ENCODE results near the gene ZNHIT1. TPM values are rescaled to one million over a fixed set of nuclear protein-coding genes. Genes with fewer than 3 reads are reported as not detected.

The ZNHIT1 gene
- total RNA-seq, 4 donors from 2014 or later, result 76.2 to 97.8 (median 88.6) TPM

DNA sequence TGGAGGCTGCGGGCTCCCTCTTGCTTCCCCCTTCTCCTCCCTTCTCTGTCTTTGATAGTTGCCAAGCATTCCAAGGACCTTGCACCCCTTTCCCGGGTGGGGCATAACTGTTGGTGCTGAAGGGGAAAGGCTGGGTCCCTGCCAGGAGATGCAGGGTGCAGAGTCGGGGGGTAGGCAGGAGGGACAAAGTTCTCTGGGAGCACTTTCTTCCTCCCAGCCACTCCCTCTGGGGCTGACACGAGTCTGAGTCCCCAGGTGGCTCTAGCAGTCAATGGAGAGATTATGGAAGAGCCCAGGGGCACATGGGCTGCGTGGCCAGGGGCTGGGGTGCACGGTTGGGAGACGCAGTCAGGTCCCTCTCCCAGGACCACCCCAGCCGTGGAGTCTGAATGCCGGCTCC, 17.6 kb downstream of the ZNHIT1 start:
- H3K9me3 ChIP-seq, result no peaks in the 10 kb centered on the region
- H3K36me3 ChIP-seq, result peaks cover 0 to 54% of the 10 kb centered on the region in 2 donors
- ATAC-seq, result no peak
- no peak overlapping the region for H3K4me3 ChIP-seq
- peaks cover 12% of the 10 kb centered on the region for H3K27me3 ChIP-seq
- peaks cover 0 to 63% (median 22%) of the 10 kb centered on the region in 3 donors for H3K4me1 ChIP-seq
- TF ChIP-seq POLR2AphosphoS5 (IDR thresholded peaks at IDR 0.05) (no peak), EP300 (IDR thresholded peaks at IDR 0.05) (no peak), POLR2A (IDR thresholded peaks at IDR 0.05) (no peak)
- TF ChIP-seq, protein P1, sequence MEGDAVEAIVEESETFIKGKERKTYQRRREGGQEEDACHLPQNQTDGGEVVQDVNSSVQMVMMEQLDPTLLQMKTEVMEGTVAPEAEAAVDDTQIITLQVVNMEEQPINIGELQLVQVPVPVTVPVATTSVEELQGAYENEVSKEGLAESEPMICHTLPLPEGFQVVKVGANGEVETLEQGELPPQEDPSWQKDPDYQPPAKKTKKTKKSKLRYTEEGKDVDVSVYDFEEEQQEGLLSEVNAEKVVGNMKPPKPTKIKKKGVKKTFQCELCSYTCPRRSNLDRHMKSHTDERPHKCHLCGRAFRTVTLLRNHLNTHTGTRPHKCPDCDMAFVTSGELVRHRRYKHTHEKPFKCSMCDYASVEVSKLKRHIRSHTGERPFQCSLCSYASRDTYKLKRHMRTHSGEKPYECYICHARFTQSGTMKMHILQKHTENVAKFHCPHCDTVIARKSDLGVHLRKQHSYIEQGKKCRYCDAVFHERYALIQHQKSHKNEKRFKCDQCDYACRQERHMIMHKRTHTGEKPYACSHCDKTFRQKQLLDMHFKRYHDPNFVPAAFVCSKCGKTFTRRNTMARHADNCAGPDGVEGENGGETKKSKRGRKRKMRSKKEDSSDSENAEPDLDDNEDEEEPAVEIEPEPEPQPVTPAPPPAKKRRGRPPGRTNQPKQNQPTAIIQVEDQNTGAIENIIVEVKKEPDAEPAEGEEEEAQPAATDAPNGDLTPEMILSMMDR (IDR thresholded peaks at IDR 0.05), result no peak
- no peak overlapping the region for H3K27ac ChIP-seq
- WGBS, 2 donors (ENCODE audit: low coverage in 1 of 2), result 72% methylated on average over 4 of the region's 9 CpGs; no CpG with 5 or more reads in 1 of the 2 donors

DNA sequence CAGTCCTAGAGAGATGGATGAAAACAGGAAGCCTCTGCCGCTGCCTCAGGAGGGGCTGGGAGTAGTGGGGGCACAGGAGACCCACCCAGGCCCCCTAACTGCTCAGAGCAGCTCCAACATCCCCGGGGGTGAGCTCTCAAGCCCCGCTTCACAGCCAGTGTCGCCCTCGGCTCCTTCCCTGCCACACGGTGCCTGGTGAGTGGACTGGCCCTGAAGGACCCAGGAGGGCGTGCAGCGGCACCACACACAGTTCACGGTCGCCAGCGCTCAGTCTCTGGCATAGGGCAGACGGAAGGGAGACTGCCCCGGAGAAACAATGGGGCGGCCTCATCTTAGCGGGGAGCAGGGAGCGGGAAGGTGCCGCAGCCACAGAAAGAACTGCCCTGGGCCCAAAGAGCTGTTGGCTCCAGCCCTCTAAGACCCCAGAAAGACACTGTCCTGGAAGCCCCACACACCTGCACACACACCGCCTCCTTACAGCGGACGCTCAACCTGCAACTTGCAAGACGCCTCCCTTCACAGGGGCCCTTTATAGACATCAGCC, 18.4 kb downstream of the ZNHIT1 start:
- TF ChIP-seq POLR2AphosphoS5 (IDR thresholded peaks at IDR 0.05) (no peak), POLR2A (IDR thresholded peaks at IDR 0.05) (no peak), EP300 (IDR thresholded peaks at IDR 0.05) (no peak)
- TF ChIP-seq, protein P1 (IDR thresholded peaks at IDR 0.05), result no peak
- Histone ChIP-seq H3K4me1 (peaks cover 0 to 72% (median 22%) of the 10 kb centered on the region in 3 donors), H3K9me3 (no peaks in the 10 kb centered on the region), H3K27me3 (peaks cover 12% of the 10 kb centered on the region), H3K36me3 (peaks cover 0 to 60% of the 10 kb centered on the region in 2 donors), H3K27ac (no peak overlapping the region), H3K4me3 (no peak overlapping the region)
- ATAC-seq, result no peak
- 100% methylated on average over 3 to 5 of the region's 21 CpGs for WGBS, 2 donors (ENCODE audit: low coverage in 1 of 2)

DNA sequence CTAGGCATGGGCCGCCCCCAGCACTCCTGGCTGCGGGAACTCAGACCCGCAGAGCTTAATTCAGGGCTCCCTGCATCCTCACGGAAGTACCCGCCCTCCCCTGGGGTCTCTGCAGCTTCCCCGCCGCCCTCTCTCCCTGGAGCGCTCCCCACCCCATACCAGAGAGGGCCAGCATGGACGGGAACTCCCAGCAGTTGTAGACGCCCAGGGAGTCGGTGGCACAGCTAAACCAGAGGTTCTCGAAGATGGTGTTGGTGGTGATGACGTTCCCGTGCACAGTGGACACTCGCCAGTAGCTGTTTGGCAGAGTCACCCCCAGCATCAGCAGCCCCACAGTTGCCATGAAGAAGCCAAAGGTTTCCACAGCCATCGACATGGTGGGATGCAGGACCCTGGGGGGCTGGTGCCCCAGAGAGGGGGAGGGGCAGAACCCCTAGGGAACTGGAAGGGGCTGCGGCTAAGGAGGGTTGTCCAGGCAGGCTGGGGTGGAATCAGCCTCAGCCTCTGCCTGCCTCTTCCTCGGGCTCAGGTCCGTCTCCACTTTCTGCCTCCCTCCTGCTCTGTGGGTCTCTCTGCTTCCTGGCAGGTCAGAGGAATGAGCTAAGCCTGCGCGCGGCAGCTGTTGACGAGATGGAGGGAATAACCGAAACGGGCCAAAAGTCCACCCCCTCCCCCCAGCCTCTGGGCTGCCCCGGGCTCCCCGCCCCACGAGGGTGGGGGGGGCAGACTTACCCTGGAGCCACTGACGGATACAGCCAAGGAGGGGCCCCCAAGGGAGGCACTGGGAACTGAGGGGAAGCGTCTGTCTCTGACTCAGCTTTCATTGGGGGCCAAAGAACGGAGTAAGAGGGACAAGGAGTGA, 19.5 kb downstream of the ZNHIT1 start, which contains the start of gene CLDN15:
Gene CLDN15 (minus strand): TSS at position 597 of the 862 bp plus-strand sequence. CDS start 221 bp downstream, at position 376.
- peak within 1 kb of the TSS; percentile 10 to 84 (median 80) for H3K27ac ChIP-seq
- peaks cover 3% of the 10 kb centered on the region for H3K27me3 ChIP-seq
- 14 to 65% methylated on average over 2 of the region's 31 CpGs for WGBS, 2 donors (ENCODE audit: low coverage in 1 of 2)
- H3K9me3 ChIP-seq, result no peaks in the 10 kb centered on the region
- H3K4me1 ChIP-seq, result peaks cover 0 to 70% (median 17%) of the 10 kb centered on the region in 3 donors
- H3K4me3 ChIP-seq, result peak within 1 kb of the TSS in 1 of 2 donors; percentile 40
- H3K36me3 ChIP-seq, result peaks cover 0 to 61% of the 10 kb centered on the region in 2 donors
- ATAC-seq, result peak; percentile 79
- peak; percentile 49 for TF ChIP-seq POLR2AphosphoS5 (IDR thresholded peaks at IDR 0.05)
- TF ChIP-seq EP300 (IDR thresholded peaks at IDR 0.05), result no peak
- no peak for TF ChIP-seq POLR2A (IDR thresholded peaks at IDR 0.05)
- TF ChIP-seq, protein P1 (IDR thresholded peaks at IDR 0.05), result no peak

DNA sequence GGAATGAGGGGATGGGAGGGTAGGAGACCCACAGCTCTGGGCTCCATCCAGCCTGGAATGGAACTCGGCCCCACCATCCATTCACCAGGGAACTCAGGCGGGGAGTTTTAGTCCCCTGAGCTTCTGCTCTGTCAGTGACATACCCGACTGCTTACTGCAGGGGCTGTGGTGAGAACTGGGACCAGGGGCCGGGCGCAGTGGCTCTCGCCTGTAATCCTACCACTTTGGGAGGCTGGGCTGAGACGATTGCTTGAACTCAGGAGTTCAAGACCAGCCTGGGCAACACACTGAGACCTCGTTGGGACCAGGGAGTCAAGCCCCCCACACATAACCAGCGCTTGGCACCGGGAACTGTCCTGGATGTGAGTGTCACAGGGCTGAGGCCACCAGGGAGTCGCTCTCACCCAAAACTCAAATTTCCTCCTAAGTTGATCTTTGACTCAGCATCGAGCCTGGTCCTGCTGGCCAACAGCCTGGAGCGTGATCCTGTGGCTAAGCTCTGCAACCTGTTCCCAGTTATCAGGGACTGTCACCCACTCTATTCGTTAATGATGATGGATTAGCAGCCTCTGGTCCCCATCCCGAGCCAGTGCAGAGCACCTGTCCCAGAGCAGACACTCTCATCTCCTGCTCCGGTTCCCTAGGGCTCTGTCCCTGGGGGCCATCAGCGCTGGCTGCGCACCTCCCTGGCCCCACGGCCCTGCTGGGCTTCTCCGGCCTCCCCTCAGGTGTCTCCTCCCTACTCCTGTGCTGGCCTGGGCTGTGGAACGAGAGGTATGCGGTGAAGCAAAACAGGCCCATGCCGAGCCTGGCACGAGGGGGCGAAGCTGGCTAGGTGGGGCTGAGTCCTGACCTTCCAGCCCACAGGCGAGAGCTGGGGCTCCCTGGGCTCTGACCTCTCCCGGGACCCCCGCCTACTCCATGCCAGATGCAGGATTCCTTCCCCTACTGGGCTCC, 20.5 kb downstream of the ZNHIT1 start:
- Histone ChIP-seq H3K4me3 (no peak overlapping the region), H3K27ac (peak overlapping the region; percentile 10 to 84 (median 80)), H3K27me3 (no peaks in the 10 kb centered on the region), H3K36me3 (peaks cover 0 to 70% of the 10 kb centered on the region in 2 donors), H3K9me3 (no peaks in the 10 kb centered on the region), H3K4me1 (peaks cover 0 to 76% (median 22%) of the 10 kb centered on the region in 3 donors)
- TF ChIP-seq POLR2AphosphoS5 (IDR thresholded peaks at IDR 0.05) (no peak), POLR2A (IDR thresholded peaks at IDR 0.05) (no peak), EP300 (IDR thresholded peaks at IDR 0.05) (no peak)
- TF ChIP-seq, protein P1 (IDR thresholded peaks at IDR 0.05), result no peak
- 43 to 49% methylated on average over 2 to 9 of the region's 28 CpGs for WGBS, 2 donors (ENCODE audit: low coverage in 1 of 2)
- no peak for ATAC-seq

Measured in gastroesophageal sphincter (tissue), 4 donors.